GM18861 (cell line): ENCODE results near the gene ZNF511.

Source experiments
- ATAC-seq: cut with Tn5 transposase; IDR thresholded peaks from one replicate; pipeline ENCODE4 v1.9.1; 2021; ENCODE audit not compliant: unreplicated experiment

ZNF511 gene

DNA sequence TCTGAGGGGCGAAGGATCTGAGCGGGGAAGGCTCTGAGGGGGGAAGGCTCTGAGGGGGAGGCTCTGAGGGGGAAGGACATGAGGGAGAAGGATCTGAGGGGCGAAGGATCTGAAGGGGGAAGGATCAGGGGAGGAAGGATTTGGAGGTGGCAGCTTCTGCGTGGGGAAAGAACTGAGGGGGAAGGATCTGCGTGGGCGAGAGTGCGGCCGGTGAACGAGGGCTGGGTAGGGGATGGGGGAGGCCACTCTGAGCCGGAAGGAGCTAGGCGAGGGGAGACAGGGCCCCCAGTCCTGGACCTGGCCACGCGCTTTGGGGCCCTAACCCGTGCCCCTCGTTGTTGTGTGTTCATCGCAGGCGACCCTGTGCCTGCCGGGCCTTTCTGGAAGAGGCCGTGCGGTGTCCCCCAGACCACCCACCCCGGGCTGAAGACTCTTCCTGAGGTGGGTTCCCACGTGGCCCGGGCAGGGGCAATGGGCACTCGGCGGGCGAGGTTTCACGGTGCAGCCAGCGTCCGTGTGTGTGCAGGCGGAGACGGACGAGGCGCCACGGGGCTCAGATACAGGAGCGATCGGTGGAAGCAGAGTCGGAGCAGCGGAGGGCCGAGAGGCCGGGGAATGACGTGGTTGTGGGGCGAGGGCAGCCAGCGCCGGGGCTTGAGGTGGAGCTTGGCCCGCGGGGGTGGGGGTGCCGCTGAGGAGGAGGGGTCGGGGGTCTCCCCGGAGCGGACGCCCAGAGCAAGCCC lies 26.0 kb downstream of the ZNF511 start:
- ATAC-seq, result no peak

DNA sequence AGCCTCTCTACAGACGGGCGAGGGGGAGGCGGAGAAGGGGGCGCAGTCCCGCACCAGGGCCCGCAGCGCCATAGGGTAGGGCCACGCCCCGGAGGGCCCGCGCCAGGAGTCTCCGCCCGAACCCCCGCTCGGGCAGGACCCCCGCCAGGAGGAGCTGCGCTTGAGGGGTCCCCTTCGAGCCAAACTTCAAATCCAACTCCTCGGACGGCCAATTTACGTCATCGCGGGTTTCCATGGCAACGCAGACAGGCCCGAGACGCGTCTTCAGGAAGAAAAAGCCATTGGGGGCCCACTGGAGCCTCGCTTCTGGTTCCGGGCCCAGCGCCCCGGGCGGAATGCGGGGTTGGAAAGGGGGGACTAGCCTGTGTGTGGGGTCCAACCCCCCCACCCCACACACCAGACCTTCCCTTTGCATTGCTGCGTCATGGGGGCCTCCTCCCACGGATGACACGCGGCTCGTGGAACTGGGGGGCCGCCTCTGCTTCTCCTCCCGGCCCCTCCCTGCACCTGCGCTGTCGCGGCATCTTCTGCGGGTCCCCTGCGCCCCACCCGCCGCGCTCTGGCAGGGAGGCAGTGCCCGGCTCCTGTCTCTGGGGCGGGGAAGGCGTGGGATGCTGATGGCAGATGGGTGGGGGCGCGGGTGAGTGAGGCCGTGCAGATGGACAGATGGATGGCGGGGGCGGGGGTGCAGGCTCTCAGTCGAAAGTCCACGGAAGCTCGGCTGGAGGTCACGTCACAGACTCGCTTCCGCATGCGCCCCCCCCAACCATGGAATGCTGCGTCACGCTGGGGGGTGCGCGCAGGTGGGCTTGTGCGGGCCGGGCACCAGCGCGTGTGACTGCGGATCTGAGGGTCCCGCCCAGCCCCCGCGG lies 26.8 kb downstream of the ZNF511 start:
- ATAC-seq, result no peak

DNA sequence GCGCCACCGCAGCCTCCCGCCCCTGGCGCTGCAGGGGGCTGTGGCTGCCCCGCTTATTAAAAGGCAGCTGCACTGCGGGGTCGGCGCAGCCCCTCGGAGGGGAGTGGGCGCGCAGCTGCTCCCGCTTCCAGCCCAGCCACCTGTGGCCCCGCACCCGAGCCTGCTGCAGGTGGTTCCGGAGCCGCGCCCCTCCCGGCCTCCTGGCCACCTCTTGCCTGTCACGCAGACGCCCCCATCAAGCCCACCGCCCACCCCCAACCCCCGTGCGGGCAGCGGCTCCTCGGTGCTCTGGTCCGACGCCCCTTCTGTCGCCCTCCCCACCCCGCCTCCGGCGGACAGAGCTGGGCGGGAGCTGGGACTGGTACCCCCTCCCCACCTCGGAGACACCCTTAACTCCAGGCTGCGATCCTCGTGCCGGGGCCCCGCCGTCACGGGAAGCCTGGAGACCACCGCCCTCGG lies 27.4 kb downstream of the ZNF511 start:
- no peak for ATAC-seq

DNA sequence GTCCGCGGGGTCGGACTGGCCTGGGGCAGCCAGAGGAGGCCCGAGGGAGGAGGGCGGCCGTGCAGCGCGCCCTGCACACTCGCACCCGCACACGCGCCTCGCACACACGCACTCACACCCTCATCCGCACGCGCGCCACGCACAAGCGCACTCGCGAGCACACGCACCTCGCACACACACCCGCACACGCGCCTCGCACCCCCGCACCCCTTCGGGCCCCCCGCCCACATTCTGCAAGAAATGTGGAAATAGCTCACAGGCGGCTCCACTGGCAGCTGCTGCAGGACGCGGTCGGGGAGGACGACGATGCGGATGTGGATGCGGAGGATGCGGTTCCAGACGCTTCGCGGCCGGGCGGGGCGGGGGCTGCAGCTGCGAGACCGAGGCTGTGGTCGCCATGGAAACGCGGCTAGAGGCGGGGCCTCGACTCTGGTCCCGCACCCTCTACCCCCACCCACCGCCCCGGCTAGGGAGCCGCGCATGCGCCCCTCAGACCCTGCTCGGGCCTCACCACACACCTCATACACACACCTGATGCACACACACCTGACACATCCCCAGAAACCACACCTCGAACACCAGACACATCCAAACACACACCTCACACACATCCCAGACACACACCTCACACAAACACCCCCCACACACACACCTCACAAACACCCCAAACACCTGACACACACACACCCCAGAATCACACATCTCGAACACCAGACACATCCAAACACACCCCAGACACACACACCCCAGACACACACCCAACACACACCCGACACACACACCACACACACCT lies 28.1 kb downstream of the ZNF511 start, which contains the start of gene CALY:
Gene CALY, minus strand, starts transcription at position 320 of the 793 bp plus-strand sequence. CDS start 7,907 bp downstream, outside the sequence.
- no peak for ATAC-seq

DNA sequence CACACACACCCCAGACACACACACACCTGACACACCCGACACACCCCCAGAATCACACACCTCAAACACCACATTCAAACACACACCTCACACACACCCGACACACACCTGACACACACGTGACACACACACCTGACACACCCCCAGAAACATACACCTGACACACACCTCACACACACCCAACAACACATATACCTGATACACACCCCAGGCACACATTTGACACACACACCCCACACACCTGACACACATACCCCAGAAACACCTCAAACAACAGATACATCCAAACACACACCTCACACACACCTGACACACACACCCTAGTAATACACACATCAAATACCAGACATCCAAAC lies 28.6 kb downstream of the ZNF511 start:
- ATAC-seq, result no peak

DNA sequence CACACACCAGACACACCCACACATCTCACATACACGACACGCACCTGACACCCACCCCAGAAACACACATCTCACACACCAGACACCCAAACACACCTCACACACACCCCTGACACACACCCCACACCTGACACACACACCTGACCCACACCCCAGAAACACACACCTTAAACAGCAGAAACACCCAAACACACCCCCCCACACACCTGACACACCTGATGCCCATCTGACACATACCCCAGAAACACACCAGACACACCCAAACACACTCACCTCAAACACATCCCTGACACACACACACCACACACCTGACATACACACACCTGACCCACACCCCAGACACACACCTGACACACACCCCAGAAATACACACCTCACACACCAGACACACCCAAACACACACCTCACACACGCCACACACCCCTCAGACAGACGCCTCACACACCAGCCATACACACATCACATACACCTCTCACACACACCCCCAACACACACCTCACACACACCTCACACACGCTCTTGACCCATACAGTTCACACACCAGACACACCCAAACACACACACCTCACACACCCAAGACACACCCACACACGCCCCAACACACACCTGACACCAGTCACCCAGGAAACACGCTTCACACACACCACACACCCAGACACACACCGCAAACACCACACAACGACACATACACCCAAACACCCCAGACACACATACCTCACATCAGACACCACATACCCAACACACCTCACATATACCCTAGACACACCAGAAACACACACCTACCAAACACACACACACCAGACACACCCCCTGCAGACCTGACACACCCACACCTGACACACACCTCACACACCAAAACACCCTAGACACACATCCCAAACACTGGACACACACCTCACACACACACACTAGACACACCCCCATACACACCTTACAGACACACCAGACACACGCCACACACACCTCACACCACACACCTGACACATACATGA lies 29.7 kb downstream of the ZNF511 start:
- no peak for ATAC-seq

DNA sequence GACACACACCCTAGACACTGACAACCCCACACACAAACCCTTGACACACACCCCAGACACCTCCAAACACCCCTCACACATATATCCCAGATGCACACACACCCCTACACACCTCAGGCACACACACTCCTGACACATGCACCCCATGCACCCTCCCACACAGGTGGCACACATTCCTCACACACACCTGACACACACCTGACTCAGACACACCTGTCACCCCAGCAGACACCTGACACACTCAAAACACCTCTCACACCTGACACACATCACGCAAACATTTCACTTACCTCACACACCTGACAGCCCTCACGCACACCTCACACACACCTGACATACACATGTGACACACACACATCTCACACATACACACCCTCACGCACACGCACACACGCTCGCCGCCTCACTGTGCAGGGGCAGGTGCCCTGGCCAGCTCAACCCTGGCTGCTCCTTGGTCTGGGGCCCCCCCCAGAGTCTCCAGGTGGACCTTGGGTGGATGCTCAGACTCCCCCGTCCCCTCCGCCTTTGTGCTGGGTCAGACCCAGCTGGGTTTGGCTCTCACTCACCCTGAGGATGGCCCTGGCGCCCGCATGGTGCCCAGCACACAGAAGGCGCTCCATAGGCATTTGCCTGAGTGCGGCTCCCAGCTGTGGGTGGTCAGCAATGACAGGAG lies 31.1 kb downstream of the ZNF511 start:
- ATAC-seq, result no peak

DNA sequence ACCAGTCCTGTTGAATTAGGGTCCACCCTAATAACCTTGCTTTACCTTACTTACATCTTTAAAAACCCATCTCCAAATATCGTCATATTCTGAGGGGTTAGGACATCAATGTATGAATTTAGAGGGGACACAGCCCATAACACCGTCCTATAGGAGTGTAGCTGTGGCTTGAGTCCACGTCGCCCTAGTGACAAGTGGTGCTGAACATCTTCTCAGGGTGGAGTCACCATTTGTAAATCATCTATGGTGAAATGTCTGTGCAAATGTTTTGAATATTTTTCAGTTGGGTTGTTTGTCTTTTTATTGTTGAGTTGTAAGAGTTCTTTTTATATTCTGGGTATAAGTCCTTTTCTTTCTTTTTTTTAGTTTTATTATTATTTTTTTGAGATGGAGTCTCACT lies 33.3 kb downstream of the ZNF511 start:
- no peak for ATAC-seq

DNA sequence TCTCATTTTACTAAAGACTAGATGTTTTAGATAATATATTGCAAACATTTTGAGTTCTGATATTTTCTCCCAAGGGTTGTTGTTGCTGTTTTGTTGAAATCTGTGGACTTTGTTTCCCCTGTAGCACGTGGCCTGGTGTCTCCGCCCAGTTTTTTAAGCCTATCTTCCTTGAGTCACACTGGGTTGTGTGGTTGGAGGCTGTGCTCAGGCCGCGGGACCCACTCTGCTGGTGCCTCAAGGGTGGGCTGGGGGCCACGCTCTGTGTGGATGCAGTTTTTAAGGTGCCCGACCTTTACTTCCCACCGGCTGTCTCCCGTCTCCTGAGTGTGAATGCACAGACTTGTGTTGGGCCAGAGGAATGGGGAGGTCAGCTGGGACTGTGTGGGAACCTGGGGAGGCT lies 34.2 kb downstream of the ZNF511 start:
- no peak for ATAC-seq

DNA sequence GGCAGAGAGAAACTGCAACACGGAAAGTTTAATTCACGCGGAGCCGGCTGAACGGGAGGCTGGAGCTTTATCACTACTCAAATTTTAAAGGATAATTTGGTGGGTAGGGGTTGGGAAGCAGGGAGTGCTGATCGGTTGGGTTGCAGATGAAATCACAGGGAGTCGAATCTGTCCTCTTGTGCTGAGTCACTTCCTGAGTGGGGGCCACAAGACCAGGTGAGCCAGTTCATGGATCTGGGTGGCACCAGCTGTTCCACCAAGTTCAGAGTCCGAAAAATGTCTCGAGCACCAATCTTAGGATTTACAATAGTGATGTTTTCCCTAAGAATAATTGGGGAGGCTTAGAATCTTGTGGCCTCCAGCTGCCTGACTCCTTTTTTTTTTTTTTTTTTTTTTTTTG lies 34.8 kb downstream of the ZNF511 start:
- no peak for ATAC-seq

DNA sequence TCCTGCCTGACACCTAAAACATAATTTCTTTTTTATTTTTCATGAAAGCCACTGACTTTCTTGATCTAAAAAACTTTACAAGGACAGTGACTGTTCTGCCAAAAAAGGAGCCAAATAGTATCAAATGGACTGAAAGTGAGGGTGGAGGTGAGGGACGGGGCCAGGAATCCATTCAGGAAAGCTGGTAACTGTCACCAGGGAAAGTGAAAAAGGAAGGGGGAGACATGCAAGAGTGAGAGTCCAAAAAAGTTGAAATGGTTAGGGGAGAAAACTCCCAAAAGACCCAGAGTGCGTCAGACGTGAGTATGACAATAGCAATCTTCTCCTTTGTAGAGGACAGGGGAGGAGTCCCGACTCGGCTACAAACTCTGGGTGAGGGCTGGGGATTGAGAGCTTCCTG lies 35.5 kb downstream of the ZNF511 start:
- no peak for ATAC-seq

DNA sequence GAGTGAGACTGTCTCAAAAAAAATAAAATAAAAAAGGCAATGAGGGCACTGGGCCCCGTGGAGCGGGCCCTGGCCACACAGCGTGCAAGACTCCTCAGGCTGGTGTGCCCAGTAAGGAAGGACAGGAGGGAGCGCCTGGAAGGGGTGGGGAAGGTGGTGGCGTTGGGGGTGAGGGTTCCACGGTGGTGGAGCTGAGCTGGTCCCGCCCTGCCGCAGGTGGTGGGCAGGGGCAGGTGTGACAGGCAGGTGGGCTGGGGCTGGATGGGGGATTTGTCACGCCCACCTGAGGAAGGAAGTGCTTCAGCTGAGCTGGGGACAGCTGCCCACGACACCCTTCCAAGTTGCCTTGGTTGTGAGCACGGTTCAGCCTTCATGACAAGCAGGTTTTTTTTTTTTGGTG lies 37.7 kb downstream of the ZNF511 start:
- no peak for ATAC-seq

DNA sequence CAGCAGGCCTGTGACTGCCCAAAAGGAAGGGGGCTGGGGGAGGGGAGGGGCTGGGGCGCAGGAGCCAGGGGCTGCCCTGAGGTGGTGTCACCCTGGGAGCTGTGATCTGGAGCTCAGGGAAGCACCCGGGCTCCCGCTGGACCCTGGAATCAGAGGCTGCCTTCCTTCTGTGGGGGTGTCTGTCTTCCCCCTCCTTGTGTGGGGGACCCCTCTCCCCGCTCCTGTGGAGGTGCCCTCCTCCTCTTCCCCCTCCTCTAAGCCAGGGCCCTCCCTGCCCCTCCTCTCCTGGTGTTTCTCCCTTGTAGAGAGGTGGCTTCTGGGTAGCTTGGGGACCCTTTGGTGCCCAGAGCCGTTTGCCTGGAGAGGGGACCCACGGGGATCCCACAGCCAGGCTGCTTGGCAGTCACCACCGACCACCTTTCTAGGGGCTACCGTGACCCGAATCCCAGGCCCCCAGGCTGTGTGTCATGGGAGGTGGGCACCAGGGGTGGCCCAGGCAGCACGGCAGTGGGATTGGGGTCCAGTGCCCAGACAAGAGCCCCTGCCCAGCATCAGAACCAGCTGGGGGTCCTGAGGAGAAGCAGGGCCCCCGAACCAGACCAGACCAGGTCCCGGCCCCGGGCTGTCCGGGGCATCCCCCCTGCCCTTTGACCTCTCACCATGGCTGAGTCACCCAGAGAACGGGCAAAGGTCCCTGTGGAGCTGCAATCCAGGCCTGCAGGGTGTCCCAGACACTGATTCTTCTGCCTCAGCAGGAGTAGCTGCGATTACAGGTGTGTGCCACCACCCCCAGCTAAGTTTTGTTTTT lies 39.2 kb downstream of the ZNF511 start:
- ATAC-seq, result no peak

DNA sequence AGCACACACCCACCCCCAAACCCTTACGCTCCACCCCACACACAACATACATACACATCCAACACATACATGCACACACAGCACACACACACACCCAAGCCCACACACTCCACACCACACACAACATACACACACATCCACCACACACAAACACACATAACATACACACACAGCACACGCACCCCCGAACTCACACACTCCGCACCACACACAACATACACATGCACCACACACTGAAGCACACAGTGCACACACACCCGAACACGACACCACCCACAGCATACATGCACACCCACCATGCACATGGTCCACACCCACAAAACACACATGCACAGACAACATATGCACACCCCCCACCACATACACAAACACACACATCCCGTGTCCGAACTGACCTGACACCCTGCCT lies 40.5 kb downstream of the ZNF511 start:
- ATAC-seq, result no peak

DNA sequence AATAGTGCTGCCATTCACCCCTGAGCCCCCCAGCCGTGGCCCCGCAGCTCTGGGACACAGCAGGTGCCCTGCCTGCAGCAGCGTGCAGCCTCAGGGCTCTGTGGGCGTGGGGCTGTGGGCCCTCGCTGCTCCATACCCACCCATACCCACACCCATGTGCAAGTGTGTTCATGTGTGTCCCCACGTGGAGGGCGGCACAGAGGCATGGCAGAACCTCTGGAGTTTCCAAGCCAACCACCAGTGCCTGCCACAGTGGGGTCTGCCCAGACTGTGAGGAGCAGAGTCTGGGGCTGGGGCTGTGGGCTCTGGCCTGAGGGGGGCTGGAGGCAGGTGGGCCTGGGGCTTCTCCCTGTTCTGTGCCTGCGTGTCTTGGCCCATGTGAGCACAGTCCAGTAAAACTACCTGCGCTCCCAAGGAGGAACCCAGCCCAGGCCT lies 40.9 kb downstream of the ZNF511 start:
- no peak for ATAC-seq

DNA sequence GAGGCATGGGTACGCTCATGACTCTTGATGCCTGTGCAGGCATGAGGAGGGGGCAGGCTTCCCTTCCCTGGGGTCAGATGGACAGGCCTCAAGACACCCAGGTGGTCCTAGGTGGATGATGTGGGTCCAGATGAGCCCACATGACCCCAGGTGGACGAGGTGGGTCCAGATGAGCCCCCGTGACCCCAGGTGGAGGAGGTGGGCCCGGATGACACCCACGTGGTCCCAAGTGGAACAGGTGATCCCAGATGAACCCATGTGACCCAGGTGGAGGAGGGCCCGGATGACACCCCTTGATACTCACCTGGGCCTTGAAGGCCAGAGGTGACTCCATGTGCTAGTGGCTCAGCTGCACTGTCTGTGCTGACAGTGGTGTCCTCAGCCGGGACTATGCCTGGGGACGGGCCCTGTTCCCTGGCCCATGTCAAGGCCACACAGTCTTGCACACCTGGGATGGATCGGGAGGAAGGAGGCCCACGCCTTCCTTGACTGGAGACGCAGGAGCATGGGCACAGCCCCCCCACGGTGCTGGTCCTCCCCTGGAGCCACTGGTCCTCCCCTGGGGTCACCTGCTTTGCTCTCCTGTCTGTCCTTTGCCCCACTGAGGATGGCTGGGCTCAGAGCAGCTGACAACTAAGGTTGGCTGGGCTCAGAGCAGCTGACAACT lies 41.7 kb downstream of the ZNF511 start:
- no peak for ATAC-seq

DNA sequence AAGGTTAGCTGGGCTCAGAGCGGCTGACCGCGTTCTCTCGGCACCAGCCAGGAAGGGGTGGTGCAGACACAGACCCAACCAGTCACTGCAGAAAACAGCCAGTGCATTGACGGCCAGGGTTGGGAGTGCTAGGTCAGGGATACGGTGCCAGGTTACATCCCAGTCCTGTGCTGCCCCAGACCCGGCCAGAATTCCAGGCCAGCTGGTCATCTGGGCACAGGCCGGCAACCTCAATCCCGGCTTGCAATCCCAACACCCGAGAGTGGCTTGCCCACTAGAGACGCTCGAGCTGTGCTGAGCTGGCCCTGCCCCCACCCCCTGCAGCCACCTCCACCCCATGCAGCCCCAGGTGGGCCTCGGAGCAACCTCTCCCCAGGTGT lies 42.2 kb downstream of the ZNF511 start:
- ATAC-seq, result no peak
